HuH-7.5 (cell line): Measurements from ENCODE around the gene MUC3A.
"Not testable (repeated sequence)": the region's sequence is repeated elsewhere in the genome, so short reads cannot be mapped to it uniquely, and the experiment has no call there.

Experiments used
- DNase-seq: peaks from one replicate; pipeline ENCODE4 v3.0.0; 2011; ENCODE audit warnings: low spot score

The MUC3A gene

DNA sequence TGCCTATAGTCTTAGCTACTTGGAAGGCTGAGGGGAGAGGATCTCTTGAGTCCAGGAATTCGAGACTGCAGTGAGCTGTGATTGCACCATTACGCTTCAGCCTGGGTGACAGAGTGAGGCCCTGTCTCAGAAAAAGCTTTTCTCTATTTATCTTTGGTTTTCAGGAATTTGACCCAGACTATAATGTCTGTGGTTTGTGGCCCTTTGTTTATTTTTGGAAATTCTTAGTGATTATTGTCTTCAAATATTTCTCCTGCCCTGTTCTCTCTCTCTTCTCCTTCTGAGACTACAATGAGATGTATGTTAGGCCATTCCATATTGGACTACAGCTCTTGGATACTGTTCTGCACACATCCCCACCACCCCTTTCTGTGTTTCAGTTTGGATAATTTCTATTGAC is 24.7 kb downstream of the MUC3A start:
- no peak for DNase-seq

DNA sequence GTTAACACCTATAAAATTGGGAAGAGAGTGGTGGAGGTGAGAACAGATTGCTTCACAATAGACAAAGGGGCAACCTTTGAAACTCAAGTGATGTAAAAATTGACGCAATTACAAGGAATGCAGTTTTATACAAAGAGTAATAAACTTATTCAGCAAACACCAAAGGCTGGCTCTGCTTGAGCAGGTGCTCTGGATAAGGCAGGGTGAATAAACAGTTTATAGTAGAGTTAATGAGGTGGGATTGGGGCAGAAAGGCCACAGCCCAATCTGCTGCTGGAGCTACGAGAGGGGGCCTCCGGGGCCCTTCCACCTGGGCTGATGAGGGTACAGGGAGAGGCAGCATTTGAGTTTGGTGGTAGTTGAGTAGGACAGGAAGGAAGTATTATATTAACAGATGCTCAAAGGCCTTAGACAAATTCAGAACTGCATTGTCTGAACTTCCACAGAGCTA is 26.1 kb downstream of the MUC3A start:
- no peak for DNase-seq

- DNase-seq = no peak
Measured at GRCh38 chr7:100978300-100978699, 29.0 kb downstream of the MUC3A start.

GRCh38 chr7:100983451-100984187 is 34.3 kb downstream of the MUC3A start:
- no peak for DNase-seq

DNA sequence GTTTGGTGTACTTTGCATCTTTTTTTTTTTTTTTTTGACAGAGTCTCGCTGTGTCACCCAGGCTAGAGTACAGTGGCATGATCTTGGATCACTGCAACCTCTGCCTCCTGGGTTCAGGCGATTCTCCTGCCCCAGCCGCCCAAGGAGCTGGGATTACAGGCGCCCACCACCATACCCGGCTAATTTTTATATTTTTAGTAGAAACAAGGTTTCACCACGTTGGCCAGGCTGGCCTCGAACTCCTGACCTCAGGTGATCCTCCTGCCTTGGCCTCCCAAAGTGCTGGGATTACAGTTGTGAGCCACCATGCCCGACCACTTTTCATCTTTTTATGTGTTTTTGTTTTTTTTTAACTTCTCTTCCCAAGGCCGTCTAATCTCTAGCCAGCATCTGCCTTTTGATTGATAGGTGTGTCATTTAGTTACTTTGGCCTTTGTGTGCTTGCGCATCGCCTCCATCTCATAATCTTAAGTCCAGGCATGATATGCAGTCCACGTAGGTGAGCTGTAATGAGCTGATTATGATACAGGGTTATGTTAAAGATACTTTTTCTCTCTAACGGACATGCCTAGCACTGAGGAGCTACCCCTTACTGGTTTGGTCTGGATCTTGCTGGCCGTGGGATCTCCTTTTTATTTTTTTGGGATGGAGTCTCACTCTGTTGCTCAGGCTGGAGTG is 35.0 kb downstream of the MUC3A start:
- not testable (repeated sequence) for DNase-seq

GRCh38 chr7:100985033-100985797 is 35.9 kb downstream of the MUC3A start:
- DNase-seq = not testable (repeated sequence)

DNA sequence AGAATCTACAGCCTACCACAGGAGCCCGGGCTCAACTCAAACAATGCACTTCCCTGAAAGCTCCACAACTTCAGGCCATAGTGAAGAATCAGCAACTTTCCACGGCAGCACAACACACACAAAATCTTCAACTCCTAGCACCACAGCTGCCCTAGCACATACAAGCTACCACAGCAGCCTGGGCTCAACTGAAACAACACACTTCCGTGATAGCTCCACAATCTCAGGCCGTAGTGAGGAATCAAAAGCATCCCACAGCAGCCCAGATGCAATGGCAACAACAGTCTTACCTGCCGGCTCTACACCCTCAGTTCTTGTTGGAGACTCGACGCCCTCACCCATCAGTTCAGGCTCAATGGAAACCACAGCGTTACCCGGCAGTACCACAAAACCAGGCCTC is 42.3 kb downstream of the MUC3A start:
- no peak for DNase-seq

GRCh38 chr7:100992280-100992679 is 42.9 kb downstream of the MUC3A start:
- not testable (repeated sequence) for DNase-seq

DNA sequence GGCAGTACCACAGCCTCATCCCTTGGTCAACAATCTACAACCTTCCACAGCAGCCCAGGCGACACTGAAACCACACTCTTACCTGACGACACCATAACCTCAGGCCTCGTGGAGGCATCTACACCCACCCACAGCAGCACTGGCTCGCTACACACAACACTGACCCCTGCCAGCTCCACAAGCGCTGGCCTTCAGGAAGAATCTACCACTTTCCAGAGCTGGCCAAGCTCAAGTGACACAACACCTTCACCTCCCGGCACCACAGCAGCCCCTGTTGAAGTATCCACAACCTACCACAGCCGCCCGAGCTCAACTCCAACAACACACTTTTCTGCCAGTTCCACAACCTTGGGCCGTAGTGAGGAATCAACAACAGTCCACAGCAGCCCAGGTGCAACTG is 45.3 kb downstream of the MUC3A start:
- DNase-seq = not testable (repeated sequence)

- not testable (repeated sequence) for DNase-seq
Measured at GRCh38 chr7:100998530-100998929, 49.2 kb downstream of the MUC3A start.

DNA sequence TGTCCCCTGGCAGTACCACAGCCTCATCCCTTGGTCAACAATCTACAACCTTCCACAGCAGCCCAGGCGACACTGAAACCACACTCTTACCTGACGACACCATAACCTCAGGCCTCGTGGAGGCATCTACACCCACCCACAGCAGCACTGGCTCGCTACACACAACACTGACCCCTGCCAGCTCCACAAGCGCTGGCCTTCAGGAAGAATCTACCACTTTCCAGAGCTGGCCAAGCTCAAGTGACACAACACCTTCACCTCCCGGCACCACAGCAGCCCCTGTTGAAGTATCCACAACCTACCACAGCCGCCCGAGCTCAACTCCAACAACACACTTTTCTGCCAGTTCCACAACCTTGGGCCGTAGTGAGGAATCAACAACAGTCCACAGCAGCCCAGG is 50.0 kb downstream of the MUC3A start:
- not testable (repeated sequence) for DNase-seq

GRCh38 chr7:101000025-101000424 is 50.7 kb downstream of the MUC3A start:
- DNase-seq = not testable (repeated sequence)

DNA sequence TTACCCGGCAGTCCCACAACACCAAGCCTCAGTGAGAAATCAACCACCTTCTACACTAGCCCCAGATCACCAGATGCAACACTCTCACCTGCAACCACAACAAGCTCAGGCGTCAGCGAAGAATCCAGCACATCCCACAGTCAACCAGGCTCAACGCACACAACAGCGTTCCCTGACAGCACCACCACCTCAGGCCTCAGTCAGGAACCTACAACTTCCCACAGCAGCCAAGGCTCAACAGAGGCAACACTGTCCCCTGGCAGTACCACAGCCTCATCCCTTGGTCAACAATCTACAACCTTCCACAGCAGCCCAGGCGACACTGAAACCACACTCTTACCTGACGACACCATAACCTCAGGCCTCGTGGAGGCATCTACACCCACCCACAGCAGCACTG is 53.0 kb downstream of the MUC3A start:
- DNase-seq = not testable (repeated sequence)

GRCh38 chr7:101007361-101007760 is 58.0 kb downstream of the MUC3A start:
- DNase-seq = not testable (repeated sequence)

DNA sequence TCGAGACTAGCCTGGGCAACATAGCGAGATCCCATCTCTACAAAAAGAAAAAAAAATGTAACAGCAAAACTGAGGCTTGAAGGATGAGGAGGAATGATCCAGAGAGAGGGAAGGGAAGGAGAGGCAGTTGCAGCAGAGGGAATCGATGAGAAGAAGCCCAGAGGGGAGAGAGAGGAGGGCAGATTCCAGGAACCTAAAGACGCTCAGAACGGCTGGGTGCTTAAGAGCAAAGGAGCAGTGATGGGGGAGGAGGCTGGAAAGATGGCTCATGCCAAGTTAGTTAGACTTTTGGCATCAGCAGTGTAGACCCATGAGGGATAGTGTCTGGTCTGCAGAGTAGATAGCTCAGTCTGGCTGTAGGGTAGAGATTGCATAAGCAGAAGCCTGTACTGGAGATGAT is 60.3 kb downstream of the MUC3A start:
- DNase-seq = no peak

DNA sequence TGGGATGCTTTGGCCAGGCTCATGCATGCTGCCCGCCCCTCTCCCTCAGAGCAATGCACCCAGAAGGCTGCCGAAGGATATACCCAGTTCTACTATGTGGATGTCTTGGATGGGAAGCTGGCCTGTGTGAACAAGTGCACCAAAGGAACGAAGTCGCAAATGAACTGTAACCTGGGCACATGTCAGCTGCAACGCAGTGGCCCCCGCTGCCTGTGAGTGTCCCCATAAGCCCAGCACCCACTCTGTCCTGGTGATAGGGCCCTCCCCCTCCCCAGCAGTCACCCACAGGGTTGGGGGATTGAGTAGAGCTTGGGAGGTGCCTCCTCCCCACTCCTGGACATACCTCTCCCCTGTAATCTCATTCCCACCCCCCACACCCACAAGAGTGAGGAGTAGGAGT is 63.6 kb downstream of the MUC3A start:
- no peak for DNase-seq

DNA sequence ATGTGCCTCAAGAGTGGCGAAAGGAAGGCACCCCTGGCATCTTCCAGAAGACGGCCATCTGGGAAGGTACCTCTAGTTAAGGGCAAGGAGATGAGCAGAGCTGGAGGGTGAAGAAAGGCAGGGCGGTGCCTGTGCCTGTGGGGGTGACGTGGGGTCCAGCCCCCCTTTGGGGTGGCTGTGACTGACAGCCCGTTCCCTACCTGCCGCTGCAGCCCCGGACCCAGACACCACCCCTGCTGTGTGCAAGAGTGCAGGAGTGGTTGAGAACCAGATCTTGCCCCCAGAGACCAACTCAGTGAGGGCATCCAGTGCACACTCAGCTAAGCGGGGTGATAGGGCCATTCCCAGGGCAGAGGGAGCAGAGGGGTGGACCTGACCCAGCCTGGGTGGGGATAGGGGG is 66.3 kb downstream of the MUC3A start:
- DNase-seq = no peak

- peak; percentile 65 for DNase-seq
Measured at GRCh38 chr7:101017064-101017777, 67.9 kb downstream of the MUC3A start.
